Skeletal muscle satellite cell (primary cell): Measurements from ENCODE around the gene ARSA. TPM values are rescaled to one million over a fixed set of nuclear protein-coding genes. Genes with fewer than 3 reads are reported as not detected.
A peak's percentile ranks its signal among the peaks of the same experiment; 100 is the strongest.

Experiments used
- H3K27me3 ChIP-seq: 2 replicates; pipeline ENCODE4 v1.7.0; 2013; ENCODE audit warnings: low read length; ENCODE audit not compliant: control insufficient read depth, insufficient read depth
- H3K36me3 ChIP-seq: 2 replicates; pipeline ENCODE4 v1.7.0; 2013; ENCODE audit warnings: mild to moderate bottlenecking, control low read depth, low read length; ENCODE audit not compliant: insufficient read depth
- H3K4me1 ChIP-seq: 2 replicates; pipeline ENCODE4 v1.7.0; 2013; ENCODE audit warnings: low read length; ENCODE audit not compliant: control insufficient read depth, insufficient read depth
- H3K4me2 ChIP-seq: 2 replicates; pipeline ENCODE4 v1.7.0; 2013; ENCODE audit warnings: mild to moderate bottlenecking, low read length
- H3K4me3 ChIP-seq: 2 replicates; pipeline ENCODE4 v1.7.0; 2013; ENCODE audit warnings: low read length
- H3K9ac ChIP-seq: 2 replicates; pipeline ENCODE4 v1.7.0; 2013; ENCODE audit warnings: mild to moderate bottlenecking, low read depth, low read length, moderate library complexity
- H3K9me3 ChIP-seq: replicated peaks from 2 replicates; pipeline ENCODE4 v1.7.0; 2013; ENCODE audit warnings: mild to moderate bottlenecking, control low read depth, low read length
- total RNA-seq: library from RNA; depleted of rRNA; stranded (reverse); fragments of >200 nt; gene quantifications from 2 replicates; pipeline ENCODE4 v1.2.3, GENCODE V29; 2012; rRNA removed

Gene ARSA
- total RNA-seq: 17.5 and 22.5 TPM in 2 replicates

DNA sequence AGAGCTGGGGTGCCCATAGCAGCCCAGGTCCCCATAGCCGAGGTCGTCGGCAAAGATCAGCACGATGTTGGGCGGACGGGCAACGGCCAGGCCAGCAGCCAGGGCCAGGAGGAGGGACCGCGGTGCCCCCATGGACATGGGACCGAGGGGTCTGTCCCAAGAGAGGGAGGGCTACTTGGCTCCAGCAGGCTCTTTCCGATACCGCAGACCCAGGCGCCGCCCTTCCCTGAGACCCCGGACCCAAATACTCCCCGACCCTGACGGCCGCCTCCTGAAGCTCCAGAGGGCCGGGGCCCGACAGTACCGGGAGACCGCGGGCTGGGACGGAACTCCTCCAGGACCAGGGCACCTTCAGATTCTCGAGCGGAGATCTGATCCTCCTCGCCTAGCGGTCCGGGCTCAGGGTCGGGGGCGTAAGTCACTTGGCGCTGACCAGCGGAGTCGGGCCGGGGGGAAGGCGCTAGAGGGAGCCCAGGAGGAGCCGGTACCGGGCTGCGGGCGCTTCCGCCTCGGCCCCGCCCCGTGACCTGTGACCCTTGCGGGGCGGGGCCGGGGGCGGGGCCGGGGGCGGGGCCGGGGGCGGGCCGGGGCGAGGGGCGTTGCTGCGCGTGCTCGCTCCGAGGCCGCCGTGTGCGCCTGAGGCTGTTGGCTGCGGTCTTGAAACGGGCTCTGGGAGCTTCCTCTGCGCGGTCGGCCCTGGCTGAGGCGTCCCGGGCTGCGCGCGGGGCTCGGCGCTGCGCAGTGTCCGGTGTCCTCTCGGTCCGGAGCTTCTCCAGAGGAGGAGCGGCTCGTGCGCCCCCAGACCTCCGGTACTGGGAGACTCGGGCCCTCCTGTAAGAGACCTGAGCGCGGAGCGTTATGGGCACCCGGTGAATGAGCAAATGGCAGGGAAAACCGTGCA, at the start of gene ARSA:
TSS of gene ARSA (minus strand) at position 511 of the 901 bp plus-strand sequence. CDS start at position 138, 373 bp downstream.
- Histone ChIP-seq H3K4me1 (peaks cover 14% of the 10 kb centered on the region), H3K9ac (peak within 1 kb of the TSS; percentile 86), H3K27me3 (peaks cover 3% of the 10 kb centered on the region), H3K4me3 (peak within 1 kb of the TSS; percentile 89), H3K4me2 (peak within 1 kb of the TSS; percentile 99), H3K36me3 (peaks cover 6% of the 10 kb centered on the region), H3K9me3 (no peaks in the 10 kb centered on the region)

DNA sequence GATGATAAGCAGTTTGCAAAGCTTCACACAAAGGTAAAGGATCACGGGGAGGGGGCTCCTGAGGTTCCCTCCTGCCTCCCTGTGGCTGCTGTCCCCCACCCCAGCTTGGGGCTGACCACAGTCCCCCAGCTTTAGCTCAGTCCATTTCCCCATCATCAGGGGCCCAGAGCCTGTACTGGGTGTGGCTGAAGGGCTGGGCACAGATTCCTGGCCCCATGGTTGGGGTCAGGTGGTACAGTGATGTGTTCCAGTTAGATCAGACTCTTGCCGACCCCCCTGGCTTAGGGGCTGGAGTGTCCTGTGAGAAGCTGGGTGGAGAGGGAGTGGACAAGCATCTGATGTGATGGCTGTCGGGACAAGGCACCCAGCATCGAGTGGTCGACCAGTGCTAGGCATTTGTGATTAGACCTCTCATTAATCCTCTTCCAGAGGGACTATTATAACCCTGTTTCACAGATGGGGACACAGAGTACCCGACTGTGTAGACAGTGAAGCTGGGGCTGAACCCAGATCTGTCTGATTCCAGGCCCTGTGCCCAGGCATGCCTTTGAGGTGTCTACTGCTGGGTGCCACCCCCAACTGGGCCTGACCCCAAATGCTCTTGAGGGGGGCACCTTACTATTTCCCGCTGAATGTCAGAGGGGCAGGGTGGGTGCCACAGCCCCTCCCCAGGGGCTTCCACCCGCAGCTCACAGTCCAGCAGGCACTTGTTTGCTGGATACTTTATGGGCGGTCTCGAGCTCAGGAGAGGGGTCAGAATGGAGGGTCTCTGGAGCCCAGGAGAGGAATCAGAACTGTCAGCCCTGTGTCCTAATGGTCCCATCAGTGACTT, 48.9 kb upstream of the ARSA start:
- Histone ChIP-seq H3K36me3 (no peaks in the 10 kb centered on the region), H3K4me3 (no peak overlapping the region), H3K9me3 (no peaks in the 10 kb centered on the region), H3K4me1 (peaks cover 3% of the 10 kb centered on the region), H3K9ac (no peak overlapping the region), H3K4me2 (no peak overlapping the region), H3K27me3 (peaks cover 22% of the 10 kb centered on the region)

DNA sequence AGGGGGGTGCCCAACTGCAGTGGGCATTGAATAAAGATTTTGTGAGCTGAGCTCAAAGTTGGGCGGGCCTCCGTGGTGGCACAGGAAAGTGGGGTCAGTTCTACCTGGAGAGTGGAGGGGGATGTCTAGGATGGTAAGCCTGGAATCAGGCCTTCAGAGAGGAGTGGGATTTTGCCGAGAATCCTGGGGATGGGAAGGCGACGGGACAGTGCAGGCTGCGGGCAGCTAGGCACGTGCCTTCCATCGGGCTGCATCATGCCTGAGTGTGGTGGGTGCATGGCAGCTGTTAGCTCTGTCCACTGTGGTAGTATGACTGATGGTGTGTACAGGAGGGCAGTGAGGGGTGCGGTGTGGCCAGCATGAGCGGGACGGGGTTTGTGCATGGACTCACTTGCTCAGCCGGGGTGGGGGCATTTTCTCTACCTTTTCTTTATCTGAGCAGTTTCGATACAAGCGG, 48.3 kb upstream of the ARSA start:
- H3K9ac ChIP-seq: no peak overlapping the region
- H3K36me3 ChIP-seq: no peaks in the 10 kb centered on the region
- H3K9me3 ChIP-seq: no peaks in the 10 kb centered on the region
- peaks cover 22% of the 10 kb centered on the region for H3K27me3 ChIP-seq
- no peak overlapping the region for H3K4me3 ChIP-seq
- H3K4me2 ChIP-seq: no peak overlapping the region
- H3K4me1 ChIP-seq: peaks cover 3% of the 10 kb centered on the region

DNA sequence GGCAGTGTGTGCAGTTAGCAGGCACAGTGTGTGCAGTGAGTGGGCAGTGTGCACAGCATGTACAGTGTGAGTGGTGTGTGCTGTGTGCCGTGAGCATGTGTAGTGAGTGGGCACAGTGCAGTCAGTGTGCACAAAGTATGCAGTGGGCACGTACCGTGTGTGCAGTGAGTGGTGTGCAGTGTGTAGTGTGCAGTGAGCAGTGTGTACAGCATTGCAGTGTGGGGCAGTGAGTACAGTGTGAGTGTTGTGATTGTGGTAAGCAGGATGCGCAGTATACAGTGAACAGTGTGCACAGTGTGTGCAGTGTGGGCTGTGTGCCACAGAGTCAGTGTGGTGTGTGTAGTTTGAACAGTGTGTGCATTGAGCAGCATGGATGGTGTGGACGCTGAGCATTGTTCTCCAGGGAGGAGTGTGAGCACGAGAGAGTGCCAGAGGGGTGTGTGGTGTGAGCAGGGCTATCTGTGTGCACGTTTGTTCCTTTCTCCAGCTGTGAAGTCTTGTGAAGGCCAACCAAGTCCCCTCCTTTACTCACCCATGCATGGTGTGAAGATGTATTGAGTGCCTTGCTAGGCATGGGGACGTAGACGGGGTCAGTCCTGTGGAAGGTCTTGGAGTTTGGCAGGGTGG, 47.7 kb upstream of the ARSA start:
- Histone ChIP-seq H3K9ac (no peak overlapping the region), H3K4me1 (peaks cover 3% of the 10 kb centered on the region), H3K9me3 (no peaks in the 10 kb centered on the region), H3K4me2 (peak overlapping the region; percentile 75), H3K4me3 (no peak overlapping the region), H3K36me3 (no peaks in the 10 kb centered on the region), H3K27me3 (peaks cover 22% of the 10 kb centered on the region)

DNA sequence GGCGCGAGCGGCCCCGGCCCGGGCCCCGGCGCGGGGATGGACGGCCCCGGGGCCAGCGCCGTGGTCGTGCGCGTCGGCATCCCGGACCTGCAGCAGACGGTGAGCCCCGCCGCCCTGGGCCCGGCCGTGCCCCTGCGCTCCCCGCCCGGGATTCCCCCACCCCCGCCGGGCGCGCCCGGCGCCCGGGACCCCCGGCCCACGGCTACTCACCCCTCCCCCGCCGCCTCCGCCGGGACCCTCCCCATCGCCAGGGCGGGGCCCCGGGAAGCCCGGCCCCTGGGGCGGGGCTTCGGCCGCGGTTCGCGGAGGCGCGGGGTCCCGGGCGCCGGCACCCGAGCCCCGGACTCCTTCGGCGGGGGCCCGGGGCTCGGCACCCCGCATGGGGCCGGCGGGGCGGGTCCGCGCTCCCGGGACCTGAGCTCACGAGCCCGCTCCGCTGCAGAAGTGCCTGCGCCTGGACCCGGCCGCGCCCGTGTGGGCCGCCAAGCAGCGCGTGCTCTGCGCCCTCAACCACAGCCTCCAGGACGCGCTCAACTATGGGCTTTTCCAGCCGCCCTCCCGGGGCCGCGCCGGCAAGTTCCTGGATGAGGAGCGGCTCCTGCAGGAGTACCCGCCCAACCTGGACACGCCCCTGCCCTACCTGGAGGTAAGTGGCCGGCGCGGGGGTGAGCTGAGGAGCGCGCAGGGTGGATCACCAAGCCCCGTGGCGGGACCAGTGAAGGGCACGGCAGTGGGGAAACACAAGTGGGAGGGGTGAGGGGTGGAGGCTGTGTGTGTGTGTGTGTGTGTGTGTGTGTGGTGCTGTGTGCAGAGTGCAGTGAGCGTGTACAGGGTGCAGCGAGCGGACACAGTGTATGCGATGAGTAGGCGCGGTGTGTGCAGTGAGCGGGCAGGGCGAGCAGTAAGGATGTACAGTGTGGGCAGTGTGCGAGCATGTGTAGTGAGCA, 46.9 kb upstream of the ARSA start:
- H3K27me3 ChIP-seq: peaks cover 22% of the 10 kb centered on the region
- H3K36me3 ChIP-seq: no peaks in the 10 kb centered on the region
- peak overlapping the region; percentile 75 for H3K4me2 ChIP-seq
- H3K4me3 ChIP-seq: peak overlapping the region; percentile 66
- no peak overlapping the region for H3K9ac ChIP-seq
- H3K9me3 ChIP-seq: no peaks in the 10 kb centered on the region
- H3K4me1 ChIP-seq: peaks cover 3% of the 10 kb centered on the region

DNA sequence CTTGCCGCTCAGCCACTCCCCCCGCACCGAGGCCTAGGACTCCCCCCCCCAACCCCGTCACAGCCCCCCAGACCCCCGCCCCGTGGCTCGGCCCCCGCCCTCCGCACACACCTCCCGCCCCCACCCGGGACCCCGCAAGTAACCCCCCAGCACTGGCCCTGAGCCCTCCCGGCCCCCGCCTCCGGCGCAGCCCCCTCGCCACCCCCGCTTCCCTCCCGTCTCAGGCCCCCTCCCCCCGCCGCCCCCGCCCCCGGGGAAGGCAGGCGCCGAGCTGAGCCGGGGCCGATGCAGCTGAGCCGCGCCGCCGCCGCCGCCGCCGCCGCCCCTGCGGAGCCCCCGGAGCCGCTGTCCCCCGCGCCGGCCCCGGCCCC, 46.2 kb upstream of the ARSA start:
- Histone ChIP-seq H3K9me3 (no peaks in the 10 kb centered on the region), H3K27me3 (peaks cover 22% of the 10 kb centered on the region), H3K36me3 (no peaks in the 10 kb centered on the region)

DNA sequence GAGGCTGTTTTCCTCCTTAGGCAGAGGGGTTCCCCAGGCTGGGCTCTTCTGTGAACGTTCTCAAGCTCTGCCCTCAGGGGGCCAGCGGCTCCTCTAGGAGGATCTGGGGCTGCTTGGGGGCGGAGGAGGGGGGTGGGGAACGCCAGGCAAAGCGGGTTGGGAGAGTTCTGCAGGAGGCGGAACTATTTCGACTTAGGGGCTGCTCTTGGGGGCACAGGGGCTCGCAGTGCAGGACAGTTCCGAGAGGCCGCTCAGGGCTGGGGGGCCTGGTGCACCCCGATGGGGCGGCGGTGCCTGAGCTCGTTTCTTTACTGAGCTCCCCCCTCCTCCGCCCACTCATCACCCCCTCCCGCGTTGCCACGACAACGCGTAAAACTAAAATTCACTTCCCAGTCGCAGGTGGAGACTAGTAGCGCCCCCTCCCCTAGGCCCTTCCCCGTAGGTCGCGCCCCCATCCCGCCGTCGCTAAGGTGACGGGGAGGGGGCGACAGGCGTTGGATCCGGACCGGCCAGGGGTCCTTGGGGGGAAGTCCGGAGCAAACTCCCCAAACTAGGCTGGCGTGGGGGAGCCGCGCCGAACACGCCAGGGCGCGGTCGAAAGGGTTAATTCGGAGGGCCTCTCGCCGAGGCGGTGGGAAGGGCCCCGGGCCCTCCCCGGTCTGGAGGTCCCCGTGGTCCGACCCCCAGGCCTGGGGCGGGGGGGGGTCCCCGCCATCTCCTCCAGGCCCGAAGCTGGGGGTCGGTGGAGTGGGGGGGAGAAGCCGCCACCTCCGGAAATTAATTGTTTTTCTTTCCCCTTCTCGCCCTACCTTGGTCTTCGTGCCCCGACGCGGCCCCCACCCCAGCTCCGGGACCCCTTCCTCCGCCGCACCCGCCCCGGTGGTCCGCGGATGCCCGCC, 45.5 kb upstream of the ARSA start:
- Histone ChIP-seq H3K36me3 (no peaks in the 10 kb centered on the region), H3K4me3 (no peak overlapping the region), H3K4me1 (peaks cover 3% of the 10 kb centered on the region), H3K9ac (no peak overlapping the region), H3K27me3 (peaks cover 27% of the 10 kb centered on the region), H3K9me3 (no peaks in the 10 kb centered on the region), H3K4me2 (peak overlapping the region; percentile 54)

More for the DNA sequence above, 46.2 kb upstream of the ARSA start:
- H3K4me3 ChIP-seq: no peak overlapping the region
- H3K4me1 ChIP-seq: peaks cover 3% of the 10 kb centered on the region
- H3K9ac ChIP-seq: no peak overlapping the region
- H3K4me2 ChIP-seq: no peak overlapping the region

DNA sequence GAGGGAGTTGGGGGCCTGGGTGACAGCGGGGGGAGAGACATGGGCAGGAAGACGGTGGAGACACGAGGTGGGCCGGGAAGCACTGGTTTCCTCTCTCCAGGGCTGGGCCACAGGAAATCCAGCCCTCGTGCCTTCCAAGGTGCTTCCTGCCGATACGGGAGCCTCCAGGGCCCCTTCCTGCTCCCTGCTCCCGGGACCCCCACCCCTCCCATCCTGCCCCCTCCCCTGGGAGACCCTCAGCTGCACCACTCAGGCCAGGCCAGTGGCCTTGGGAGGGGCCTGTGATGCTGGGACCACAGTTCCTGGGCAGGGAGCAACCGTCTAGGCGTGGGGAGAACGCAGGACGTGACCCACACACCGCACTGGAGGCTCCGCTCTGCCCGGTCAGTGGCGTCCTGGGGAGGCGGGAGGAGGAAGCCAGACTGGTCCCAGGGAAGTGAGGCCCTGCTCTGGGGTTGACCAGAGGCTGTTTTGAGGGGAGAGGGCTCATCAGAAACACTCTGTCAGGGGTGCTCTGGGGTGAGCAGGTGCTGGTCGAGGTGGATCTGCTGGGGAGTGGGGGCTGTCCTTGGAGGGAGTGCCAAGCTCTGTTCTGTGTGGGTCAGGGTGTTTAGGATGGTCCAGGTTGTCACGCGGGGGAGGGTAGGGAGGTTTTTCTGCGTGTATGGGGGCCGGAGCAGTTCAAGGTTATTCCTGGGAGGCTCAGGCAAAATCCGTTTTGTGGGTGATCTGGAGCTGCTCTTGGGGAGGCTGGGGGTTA, 44.7 kb upstream of the ARSA start, which contains the start of gene SHANK3:
TSS of gene SHANK3 (plus strand) at position 353 of the 760 bp plus-strand sequence.
- H3K36me3 ChIP-seq: no peaks in the 10 kb centered on the region
- peaks cover 3% of the 10 kb centered on the region for H3K4me1 ChIP-seq
- H3K27me3 ChIP-seq: peaks cover 31% of the 10 kb centered on the region
- no peaks in the 10 kb centered on the region for H3K9me3 ChIP-seq
- H3K4me3 ChIP-seq: no peak within 1 kb of the TSS
- no peak within 1 kb of the TSS for H3K9ac ChIP-seq
- peak within 1 kb of the TSS; percentile 54 for H3K4me2 ChIP-seq

DNA sequence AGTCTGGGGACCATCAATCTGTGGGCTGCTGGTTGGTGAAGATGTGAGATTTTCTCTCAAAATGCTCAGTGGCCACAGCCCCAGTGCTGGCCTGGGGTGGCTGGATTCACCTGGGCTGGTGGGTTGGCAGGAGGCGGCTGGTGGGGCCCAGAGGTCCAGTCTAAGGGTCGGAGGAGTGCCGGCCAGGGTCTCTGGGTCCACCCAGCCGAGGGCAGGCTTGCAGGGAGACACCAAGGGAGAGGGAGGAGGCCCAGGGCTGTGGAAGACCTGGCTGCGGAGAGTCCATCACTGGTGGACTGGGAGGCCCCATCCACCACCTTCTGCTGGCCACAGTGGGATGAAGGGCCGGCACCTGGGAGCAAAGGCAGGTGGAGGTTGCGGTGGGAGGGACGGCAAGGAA, 44.1 kb upstream of the ARSA start:
- Histone ChIP-seq H3K4me3 (no peak overlapping the region), H3K4me2 (no peak overlapping the region), H3K36me3 (no peaks in the 10 kb centered on the region)

More for the DNA sequence above, 44.1 kb upstream of the ARSA start:
- Histone ChIP-seq H3K4me1 (peaks cover 3% of the 10 kb centered on the region), H3K9ac (no peak overlapping the region), H3K9me3 (no peaks in the 10 kb centered on the region), H3K27me3 (peaks cover 31% of the 10 kb centered on the region)
